ENCODE results near the gene ANKRD40. TPM values are rescaled to one million over a fixed set of nuclear protein-coding genes. Genes with fewer than 3 reads are reported as not detected.
A peak's percentile ranks its signal among the peaks of the same experiment; 100 is the strongest.

The ANKRD40 gene
- total RNA-seq, 2 donors from 2014 or later, result 21.3 to 27.0 TPM

DNA sequence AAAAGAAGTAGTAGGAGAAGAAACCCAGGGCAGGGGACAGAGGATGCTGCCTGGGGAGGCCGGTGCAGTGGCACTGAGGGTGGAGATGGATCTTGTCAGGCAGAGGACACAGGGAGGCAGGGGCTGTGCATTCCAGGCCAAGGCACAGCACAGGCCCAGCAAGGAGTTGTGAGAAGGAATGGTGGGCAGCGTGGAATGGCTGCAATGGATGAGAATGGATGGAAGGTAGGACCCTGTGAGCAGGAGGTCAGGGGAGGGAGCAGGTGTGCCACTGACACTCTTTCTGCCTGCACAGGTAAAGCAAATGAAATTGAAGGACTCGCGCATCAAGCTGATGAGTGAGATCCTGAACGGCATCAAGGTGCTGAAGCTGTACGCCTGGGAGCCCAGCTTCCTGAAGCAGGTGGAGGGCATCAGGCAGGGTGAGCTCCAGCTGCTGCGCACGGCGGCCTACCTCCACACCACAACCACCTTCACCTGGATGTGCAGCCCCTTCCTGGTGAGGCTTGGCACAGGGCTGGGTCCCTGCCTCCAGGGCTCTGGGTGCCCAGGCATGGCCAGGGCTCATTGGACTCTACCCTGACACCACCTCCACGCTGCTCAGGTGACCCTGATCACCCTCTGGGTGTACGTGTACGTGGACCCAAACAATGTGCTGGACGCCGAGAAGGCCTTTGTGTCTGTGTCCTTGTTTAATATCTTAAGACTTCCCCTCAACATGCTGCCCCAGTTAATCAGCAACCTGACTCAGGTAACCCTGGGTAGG, 40.3 kb downstream of the ANKRD40 start:
- intact Hi-C loops (cut with DNase I), result no loop called here
- Histone ChIP-seq H3K9me3 (no peaks in the 10 kb centered on the region), H3K36me3 (replicated peaks in 1 of 2; ENCODE audit: insufficient read depth in 1 of 2, low read depth in 2 of 2) (no peaks in the 10 kb centered on the region), H3K4me1 (peaks cover 19% of the 10 kb centered on the region), H3K4me3 (no peak overlapping the region), H3K27me3 (no peaks in the 10 kb centered on the region), H3K27ac (peak overlapping the region in 1 of 4 donors; percentile 30)
- 90 to 93% methylated on average over 11 to 14 of the region's 14 CpGs for WGBS, 2 donors
- no peak for ATAC-seq
- TF ChIP-seq CTCF (IDR thresholded peaks at IDR 0.05), result no peak
- TF ChIP-seq POLR2A (IDR thresholded peaks at IDR 0.05), result no peak
- no peak for DNase-seq

DNA sequence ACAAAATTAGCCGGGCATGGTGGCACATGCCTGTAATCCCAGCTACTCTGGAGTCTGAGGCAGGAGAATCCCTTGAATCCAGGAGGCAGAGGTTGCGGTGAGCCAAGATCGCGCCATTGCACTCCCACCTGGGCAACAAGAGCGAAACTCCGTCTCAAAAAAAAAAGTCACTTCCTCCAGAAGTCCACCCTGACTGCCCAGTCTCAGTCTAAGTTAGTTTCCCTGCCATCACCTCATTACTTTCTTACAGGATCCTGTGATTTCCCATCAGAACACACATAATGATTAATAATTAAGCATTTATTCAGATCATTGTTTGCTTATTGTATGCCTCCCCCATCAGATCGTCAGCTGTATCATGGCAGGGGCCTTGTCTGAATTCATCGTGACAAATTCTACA, 41.4 kb downstream of the ANKRD40 start:
- intact Hi-C loops (cut with DNase I), result no loop called here
- Histone ChIP-seq H3K27me3 (no peaks in the 10 kb centered on the region), H3K4me1 (peaks cover 28% of the 10 kb centered on the region), H3K36me3 (replicated peaks in 1 of 2; ENCODE audit: insufficient read depth in 1 of 2, low read depth in 2 of 2) (no peaks in the 10 kb centered on the region), H3K27ac (no peak overlapping the region), H3K9me3 (no peaks in the 10 kb centered on the region), H3K4me3 (no peak overlapping the region)
- DNase-seq (no peak), ATAC-seq (no peak)
- no peak for TF ChIP-seq POLR2A (IDR thresholded peaks at IDR 0.05)
- 88 to 95% methylated on average over 8 of the region's 8 CpGs for WGBS, 2 donors

DNA sequence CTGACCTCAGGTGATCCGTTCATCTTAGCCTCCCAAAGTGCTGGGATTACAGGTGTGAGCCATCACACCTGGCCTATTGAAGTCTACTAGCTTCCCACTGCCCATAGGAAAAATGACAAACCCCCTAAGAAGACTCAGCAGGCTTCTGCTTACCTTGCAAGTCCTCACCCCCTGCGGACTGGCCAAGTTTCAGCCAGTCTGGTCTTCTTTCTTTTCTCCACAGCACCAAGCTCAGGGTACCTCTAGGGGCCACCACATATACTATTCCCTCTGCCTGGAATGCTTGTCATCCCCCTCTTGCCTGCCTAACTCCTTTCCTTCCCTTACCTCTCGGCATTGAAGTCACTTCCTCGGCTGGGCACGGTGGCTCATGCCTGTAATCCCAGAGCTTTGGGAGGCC, 41.9 kb downstream of the ANKRD40 start:
- TF ChIP-seq POLR2A (IDR thresholded peaks at IDR 0.05), result no peak
- H3K4me3 ChIP-seq, result no peak overlapping the region
- no peaks in the 10 kb centered on the region for H3K36me3 ChIP-seq (replicated peaks in 1 of 2; ENCODE audit: insufficient read depth in 1 of 2, low read depth in 2 of 2)
- no peaks in the 10 kb centered on the region for H3K9me3 ChIP-seq
- H3K27ac ChIP-seq, result no peak overlapping the region
- intact Hi-C loops (cut with DNase I), result no loop called here
- DNase-seq (no peak), ATAC-seq (no peak)
- H3K27me3 ChIP-seq, result no peaks in the 10 kb centered on the region
- WGBS, 2 donors, result 92 to 97% methylated on average over 5 of the region's 5 CpGs
- H3K4me1 ChIP-seq, result peaks cover 29% of the 10 kb centered on the region

DNA sequence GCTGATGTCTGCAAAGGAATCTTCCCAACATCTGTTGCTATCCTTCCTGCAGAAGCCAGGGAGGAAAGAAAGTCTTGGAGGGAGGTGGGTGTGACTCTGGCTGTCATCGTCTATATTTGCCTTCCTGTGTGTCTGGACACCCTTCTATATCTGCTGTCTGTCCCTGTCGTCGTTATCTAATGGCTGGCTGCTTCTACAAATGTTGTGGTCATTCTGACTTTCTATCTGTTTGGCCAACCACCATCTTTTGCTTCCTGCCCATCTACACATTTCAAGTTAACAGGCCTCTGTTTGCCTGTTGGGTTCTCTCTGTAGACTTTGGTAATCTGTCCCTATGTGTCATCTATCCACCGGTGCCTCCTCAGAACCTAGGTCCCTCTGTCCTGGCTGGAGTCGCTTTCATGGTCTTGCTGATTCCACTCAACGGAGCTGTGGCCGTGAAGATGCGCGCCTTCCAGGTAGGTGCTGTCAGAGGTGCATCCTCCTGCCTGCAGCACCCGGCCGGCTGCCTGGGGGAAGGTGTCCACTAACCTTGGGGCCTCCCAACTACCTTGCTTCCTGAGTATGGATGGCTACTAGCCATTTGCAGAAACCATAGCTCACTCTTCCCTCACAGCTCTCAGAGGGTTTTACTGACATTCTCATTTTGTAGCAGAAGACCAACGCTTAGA, 42.8 kb downstream of the ANKRD40 start:
- TF ChIP-seq POLR2A (IDR thresholded peaks at IDR 0.05) (no peak), CTCF (IDR thresholded peaks at IDR 0.05) (no peak)
- Histone ChIP-seq H3K36me3 (replicated peaks in 1 of 2; ENCODE audit: insufficient read depth in 1 of 2, low read depth in 2 of 2) (no peaks in the 10 kb centered on the region), H3K4me3 (no peak overlapping the region), H3K4me1 (peaks cover 34% of the 10 kb centered on the region), H3K27ac (no peak overlapping the region), H3K27me3 (no peaks in the 10 kb centered on the region), H3K9me3 (no peaks in the 10 kb centered on the region)
- 88 to 92% methylated on average over 12 of the region's 12 CpGs for whole genome bisulfite sequencing, 2 donors
- DNase-seq, result no peak
- ATAC-seq, result no peak
- intact Hi-C loops (cut with DNase I), result no loop called here

GRCh38 chr17:50663812-50664374, 43.8 kb downstream of the ANKRD40 start:
- WGBS, 2 donors, result 63 to 69% methylated on average over 9 to 10 of the region's 10 CpGs
- peaks cover 42% of the 10 kb centered on the region for H3K4me1 ChIP-seq
- TF ChIP-seq CTCF (IDR thresholded peaks at IDR 0.05) (no peak), POLR2A (IDR thresholded peaks at IDR 0.05) (no peak)
- intact Hi-C loops (cut with DNase I), result no loop called here
- no peak for ATAC-seq
- no peak overlapping the region for H3K4me3 ChIP-seq
- peak in 1 of 4 donors; percentile 55 for DNase-seq
- no peaks in the 10 kb centered on the region for H3K36me3 ChIP-seq (replicated peaks in 1 of 2; ENCODE audit: insufficient read depth in 1 of 2, low read depth in 2 of 2)
- H3K27ac ChIP-seq, result no peak overlapping the region
- H3K9me3 ChIP-seq, result no peaks in the 10 kb centered on the region
- H3K27me3 ChIP-seq, result no peaks in the 10 kb centered on the region
